ENCODE data around the gene DGKH. TPM values are rescaled to one million over a fixed set of nuclear protein-coding genes. Genes with fewer than 3 reads are reported as not detected.

Gene DGKH
- total and polyA plus RNA-seq, 9 of the 15 experiments (the other 6 are each of a cell fraction or from before 2014, with no cell fraction given) = 0.38 to 4.4 (median 3.1) TPM

DNA sequence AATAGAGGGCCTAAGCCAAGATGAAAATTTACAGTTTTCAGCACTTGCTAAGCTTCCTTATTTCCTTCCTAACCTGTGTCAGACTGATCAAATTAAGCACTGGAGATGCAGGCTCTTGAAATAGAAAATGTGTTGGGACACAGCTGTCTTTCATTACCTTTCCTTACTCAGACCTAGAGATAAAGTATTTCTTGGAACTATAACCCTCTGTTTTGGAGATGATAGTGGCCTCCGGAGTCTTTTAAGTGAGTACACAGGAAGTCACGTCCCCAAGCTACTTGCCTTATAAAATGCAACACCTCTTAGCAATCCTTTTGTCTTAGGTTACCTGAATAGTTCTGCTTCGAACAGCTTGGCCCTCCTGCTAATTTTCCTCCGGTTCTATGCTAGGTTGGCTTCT lies 211.1 kb downstream of the DGKH start (continued):
- TF ChIP-seq MEF2A (IDR thresholded peaks at IDR 0.05; ENCODE audit: control insufficient read depth, low read depth, low read length) (peak; percentile 47; the same call in 1 of the 2 replicates), KDM2B (CRISPR knock-in tag; IDR thresholded peaks at IDR 0.05) (no peak), RBM14 (IDR thresholded peaks at IDR 0.05; ENCODE audit: borderline replicate concordance, insufficient read depth, low read depth, low read length) (no peak), ATF7 (IDR thresholded peaks at IDR 0.05) (peak; percentile 36; the same call in 1 of the 2 replicates), ERF (CRISPR knock-in tag; IDR thresholded peaks at IDR 0.05) (no peak), SLC30A9 (CRISPR knock-in tag; IDR thresholded peaks at IDR 0.05) (no peak), DNMT1 (IDR thresholded peaks at IDR 0.05) (no peak), ZNF224 (CRISPR knock-in tag; IDR thresholded peaks at IDR 0.05) (no peak), MGA (IDR thresholded peaks at IDR 0.05) (no peak), TAF9B (IDR thresholded peaks at IDR 0.05; ENCODE audit: partially characterized antibody) (no peak), ZNF165 (CRISPR knock-in tag; IDR thresholded peaks at IDR 0.05; ENCODE audit: borderline replicate concordance) (no peak), DLX4 (CRISPR knock-in tag; IDR thresholded peaks at IDR 0.05) (no peak), THRAP3 (IDR thresholded peaks at IDR 0.05; ENCODE audit: borderline replicate concordance) (no peak), ELF2 (CRISPR knock-in tag; IDR thresholded peaks at IDR 0.05) (no peak), HMGN3 (IDR thresholded peaks at IDR 0.05; ENCODE audit: borderline replicate concordance, extremely low read depth, insufficient read length, low read depth, low read length) (no peak)
- TF ChIP-seq, protein P1, sequence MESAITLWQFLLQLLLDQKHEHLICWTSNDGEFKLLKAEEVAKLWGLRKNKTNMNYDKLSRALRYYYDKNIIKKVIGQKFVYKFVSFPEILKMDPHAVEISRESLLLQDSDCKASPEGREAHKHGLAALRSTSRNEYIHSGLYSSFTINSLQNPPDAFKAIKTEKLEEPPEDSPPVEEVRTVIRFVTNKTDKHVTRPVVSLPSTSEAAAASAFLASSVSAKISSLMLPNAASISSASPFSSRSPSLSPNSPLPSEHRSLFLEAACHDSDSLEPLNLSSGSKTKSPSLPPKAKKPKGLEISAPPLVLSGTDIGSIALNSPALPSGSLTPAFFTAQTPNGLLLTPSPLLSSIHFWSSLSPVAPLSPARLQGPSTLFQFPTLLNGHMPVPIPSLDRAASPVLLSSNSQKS (CRISPR knock-in tag; IDR thresholded peaks at IDR 0.05) = no peak

Data from K562 (cell line).